GM18873 (cell line): ENCODE data around the gene SMYD3.

Experiments used
- ATAC-seq: cut with Tn5 transposase; IDR thresholded peaks from one replicate; pipeline ENCODE4 v1.9.1; 2021; ENCODE audit warnings: mild to moderate bottlenecking, moderate library complexity, moderate number of reproducible peaks; ENCODE audit not compliant: unreplicated experiment, low FRiP score

SMYD3 gene

GRCh38 chr1:246317332-246318035, 189.6 kb downstream of the SMYD3 start:
- ATAC-seq = no peak

GRCh38 chr1:246311461-246311860, 195.6 kb downstream of the SMYD3 start:
- no peak for ATAC-seq

GRCh38 chr1:246309247-246309884, 197.7 kb downstream of the SMYD3 start:
- ATAC-seq = no peak

- no peak for ATAC-seq
These were observed 198.5 kb downstream of the SMYD3 start for GRCh38 chr1:246308533-246309075.

- no peak for ATAC-seq
These were observed 200.6 kb downstream of the SMYD3 start for GRCh38 chr1:246306415-246307037.

- no peak for ATAC-seq
These were observed 202.4 kb downstream of the SMYD3 start for GRCh38 chr1:246304484-246305259.

- no peak for ATAC-seq
These were observed 204.3 kb downstream of the SMYD3 start for GRCh38 chr1:246302711-246303317.

- ATAC-seq = no peak
These were observed 204.8 kb downstream of the SMYD3 start for GRCh38 chr1:246302251-246302625.

- ATAC-seq = no peak
These were observed 205.4 kb downstream of the SMYD3 start for GRCh38 chr1:246301553-246302250.

GRCh38 chr1:246300626-246301549, 206.2 kb downstream of the SMYD3 start:
- no peak for ATAC-seq

GRCh38 chr1:246297279-246298265, 209.5 kb downstream of the SMYD3 start:
- ATAC-seq = no peak

- no peak for ATAC-seq
These were observed 211.1 kb downstream of the SMYD3 start for GRCh38 chr1:246295968-246296367.

GRCh38 chr1:246295340-246295739, 211.7 kb downstream of the SMYD3 start:
- ATAC-seq = no peak

GRCh38 chr1:246294263-246294662, 212.8 kb downstream of the SMYD3 start:
- ATAC-seq = no peak

GRCh38 chr1:246293366-246294121, 213.5 kb downstream of the SMYD3 start:
- no peak for ATAC-seq

GRCh38 chr1:246292571-246292970, 214.5 kb downstream of the SMYD3 start:
- ATAC-seq = no peak

GRCh38 chr1:246291127-246291526, 216.0 kb downstream of the SMYD3 start:
- no peak for ATAC-seq
